AML-193 (cell line): ENCODE results near the gene CDH13.

Experiments
- DNase-seq, 2 experiments: peaks; one replicate each; lab custom pipeline; 2025; lab: John Stamatoyannopoulos, UW

CDH13 gene

GRCh38 chr16:82788919-82789318 lies 162.2 kb downstream of the CDH13 start:
- no peak for DNase-seq

DNA sequence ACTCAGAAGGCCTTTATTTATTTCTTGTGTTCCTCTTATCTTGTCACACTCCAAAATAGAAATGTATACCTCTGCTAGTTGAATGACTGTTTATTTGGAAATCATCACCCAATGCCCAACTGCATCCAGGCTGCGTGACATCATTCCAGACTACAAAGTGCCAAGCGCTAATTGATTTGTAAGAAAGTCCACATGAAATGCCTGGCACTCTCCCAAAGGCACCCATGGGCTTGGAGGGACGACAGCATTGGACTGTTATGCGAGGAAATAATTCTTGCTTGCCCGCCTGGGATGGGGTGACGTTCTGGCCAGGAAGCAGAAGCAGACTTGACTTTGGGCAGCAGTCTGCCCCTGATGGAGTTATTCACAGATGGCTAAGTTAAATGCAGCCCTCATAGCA lies 165.9 kb downstream of the CDH13 start:
- DNase-seq, result no peak

DNA sequence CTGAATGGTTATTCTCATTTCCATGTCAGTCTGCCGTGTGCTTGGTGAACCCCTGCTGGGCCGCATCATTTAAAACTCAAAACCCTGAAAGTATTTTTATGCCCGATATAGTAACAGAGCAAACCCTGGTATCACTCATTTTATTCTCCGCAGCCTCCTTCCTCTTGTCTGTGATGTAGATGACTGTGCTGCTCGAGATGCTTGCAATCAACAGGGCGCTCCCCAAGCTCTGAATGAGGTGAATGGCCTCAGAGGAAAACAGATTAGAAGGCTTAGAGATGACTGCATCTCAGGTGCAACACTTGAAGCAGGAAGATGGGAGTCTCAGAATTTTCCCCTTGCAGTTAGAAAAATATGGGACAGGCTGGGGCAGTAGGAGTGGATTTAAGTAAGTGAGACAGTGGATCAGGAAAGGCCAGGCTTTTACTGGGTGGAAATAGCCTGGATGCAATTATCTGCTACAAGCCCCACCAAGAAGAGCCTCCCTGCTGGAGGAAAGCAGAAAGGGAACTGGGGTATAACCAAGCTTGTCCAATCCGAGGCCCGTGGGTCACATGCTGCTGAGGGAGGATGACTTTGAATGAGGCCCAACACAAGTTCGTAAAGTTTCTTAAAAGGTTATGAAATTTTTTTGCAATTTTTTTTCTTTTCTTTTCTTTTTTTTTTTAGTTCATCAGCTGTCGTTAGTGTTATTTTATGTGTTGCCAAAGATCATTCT lies 166.9 kb downstream of the CDH13 start:
- no peak for DNase-seq

GRCh38 chr16:82796047-82796446 lies 169.3 kb downstream of the CDH13 start:
- no peak for DNase-seq

DNA sequence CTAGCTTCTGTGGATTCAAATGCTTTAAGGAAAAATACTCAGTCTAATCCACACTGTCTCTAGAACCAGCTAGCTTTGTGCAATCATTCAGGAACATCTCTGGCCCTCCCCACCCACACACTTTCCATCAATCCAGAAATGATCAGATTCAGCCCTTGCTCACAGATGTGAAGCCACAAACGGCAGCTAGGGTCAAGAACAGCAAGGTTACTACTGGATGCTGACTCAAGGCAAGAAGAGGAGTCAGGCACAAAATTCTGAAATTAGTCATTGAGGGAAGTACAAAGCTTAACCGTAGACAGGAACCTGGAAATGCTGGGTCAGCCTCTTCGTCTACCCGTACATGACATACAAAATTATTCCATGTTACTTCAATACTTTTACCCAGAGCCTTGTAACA lies 174.6 kb downstream of the CDH13 start:
- no peak for DNase-seq

- DNase-seq, result no peak
Measured at GRCh38 chr16:82805866-82806265, 179.1 kb downstream of the CDH13 start.

DNA sequence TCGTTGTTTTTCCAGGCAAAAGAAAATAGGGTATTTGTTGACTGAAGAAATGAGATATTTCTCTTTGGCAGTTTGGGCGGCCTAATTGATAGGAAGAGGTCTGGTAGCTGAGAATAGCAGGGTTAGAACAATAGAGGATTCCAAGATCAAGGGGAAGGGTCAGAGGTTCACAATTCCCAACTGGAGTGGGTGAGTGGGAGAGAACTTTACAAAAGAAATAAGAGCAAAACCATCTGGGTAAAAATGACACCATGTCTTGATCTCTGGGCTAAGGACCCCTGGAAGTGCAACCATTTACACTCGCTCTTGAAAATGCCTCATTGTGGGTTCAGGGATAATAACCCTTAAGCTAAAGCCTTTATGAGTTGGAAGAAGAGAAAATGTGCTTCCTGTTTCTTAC lies 180.5 kb downstream of the CDH13 start:
- no peak for DNase-seq

DNA sequence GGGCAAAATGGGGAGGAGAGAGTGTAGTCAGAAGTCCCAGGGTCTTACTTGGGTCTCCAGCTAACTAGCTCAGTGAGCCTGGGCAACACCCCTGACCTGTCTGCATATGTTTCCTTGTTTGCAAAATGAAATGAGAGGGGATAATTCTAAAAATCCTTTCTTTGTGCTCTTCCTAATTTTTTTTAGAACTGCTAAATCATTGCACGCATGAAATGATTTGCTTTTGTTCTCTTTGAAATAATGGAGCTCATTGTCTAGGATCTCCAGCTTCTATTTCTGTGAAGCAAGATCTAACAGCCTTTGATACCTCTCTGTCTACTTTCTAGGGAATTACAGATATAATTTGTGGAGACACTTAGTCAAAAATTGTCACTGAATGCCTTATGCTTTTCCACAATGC lies 181.3 kb downstream of the CDH13 start:
- DNase-seq, result no peak

DNA sequence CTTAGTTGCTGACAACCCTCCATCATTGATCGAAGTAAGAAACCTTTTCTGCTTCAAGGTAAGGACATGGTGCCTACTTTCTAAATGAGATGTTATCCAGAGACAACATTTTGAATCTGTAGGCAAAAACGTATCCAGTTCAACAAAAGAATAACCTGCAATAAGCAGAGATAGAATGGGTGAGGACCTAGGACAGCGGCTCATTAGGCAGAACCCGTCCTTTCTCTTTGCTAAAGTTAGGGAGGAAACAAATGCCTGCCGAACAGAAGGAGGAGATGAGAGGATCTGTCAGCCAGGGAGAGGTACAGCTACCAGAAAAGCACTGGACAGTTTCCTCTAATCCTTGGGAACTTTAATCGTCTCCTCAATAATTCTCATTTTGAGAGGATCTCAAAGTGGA lies 183.3 kb downstream of the CDH13 start:
- DNase-seq, result no peak

- DNase-seq, result no peak
Measured at GRCh38 chr16:82814059-82814458, 187.3 kb downstream of the CDH13 start.

- DNase-seq, result no peak
Measured at GRCh38 chr16:82819286-82819685, 192.5 kb downstream of the CDH13 start.

GRCh38 chr16:82820855-82821254 lies 194.1 kb downstream of the CDH13 start:
- no peak for DNase-seq

GRCh38 chr16:82824408-82824807 lies 197.6 kb downstream of the CDH13 start:
- no peak for DNase-seq

DNA sequence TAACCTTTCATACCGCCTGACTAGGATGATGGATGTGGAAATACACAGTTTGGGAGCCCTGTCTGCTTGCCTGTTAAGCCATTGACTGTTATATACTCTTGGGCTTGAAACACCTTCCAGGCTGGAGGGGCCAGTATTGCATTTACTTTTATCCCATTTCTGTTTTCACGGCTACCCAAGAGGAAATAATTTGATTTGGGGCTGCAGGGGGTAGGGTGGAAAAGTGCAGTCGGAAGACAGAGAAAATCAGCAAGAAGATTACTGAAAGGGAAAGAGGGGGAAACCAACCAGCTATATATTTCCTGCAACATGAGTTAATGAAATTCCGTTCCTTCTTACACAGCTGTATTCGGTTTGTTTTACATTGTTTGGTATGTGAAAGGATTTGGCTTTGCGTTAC lies 202.5 kb downstream of the CDH13 start:
- no peak for DNase-seq

GRCh38 chr16:82830944-82831343 lies 204.2 kb downstream of the CDH13 start:
- no peak for DNase-seq

- DNase-seq, result no peak
Measured at GRCh38 chr16:82832821-82833220, 206.1 kb downstream of the CDH13 start.

DNA sequence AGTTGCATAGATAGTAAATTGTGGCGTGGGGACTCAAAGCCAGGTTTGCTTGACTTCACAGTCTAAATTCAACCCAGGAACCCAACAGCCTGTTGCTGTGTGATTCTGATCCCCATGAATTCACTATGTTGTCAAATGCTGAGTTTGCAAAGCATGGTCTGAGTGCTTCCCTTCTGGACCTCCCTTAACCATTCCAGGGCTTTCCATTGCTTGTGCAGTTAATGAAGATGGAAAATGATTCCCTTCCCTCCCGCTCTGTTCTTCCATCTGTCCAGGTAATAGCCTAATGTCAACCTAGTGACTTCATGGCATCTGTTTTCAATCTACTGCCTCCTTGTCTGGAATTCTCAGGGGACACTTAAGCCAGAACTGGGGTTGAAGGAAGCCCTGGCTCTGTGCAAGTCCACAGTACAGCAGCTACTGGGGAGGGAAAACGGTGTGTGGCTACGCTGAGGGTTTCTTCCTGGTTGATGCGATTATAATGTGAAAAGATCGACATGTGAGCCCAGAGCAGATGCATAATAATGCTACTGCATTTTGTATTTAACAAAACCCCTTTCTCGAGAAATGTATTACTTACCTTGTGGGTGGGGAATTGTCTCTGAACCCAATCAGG lies 206.7 kb downstream of the CDH13 start:
- DNase-seq, result no peak

- no peak for DNase-seq
Measured at GRCh38 chr16:82834151-82834815, 207.5 kb downstream of the CDH13 start.

DNA sequence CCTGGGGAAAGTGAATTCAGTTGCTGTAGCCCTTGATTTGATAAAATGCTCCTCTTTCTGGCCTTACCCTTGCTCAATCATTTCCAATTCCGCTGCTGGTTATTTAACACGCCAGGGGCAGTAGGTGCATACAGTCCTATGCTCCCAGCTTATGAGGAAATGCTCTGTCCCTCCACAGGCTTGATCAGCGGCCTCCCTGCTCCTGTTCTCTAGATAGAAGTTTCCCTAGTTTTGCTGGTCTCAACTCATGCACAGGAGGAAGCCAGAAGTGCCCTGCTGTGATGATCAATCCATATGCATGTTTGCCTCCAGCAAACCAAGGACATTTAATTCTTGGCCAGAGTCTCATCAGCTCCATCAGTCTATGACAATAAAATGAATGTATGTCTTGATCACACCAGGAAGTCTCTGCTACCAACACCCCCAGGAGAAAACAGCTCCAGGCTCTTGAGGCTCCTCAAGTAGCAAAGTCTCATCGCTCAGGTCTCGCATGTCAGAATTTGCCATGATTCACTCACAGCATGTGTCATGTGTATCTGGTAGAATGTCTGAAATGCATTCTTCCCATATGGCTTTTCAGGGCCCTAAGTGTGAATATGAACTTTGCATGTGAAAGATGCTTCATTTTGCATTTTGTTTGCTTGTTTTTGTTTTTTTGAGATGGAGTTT lies 208.9 kb downstream of the CDH13 start:
- no peak for DNase-seq

DNA sequence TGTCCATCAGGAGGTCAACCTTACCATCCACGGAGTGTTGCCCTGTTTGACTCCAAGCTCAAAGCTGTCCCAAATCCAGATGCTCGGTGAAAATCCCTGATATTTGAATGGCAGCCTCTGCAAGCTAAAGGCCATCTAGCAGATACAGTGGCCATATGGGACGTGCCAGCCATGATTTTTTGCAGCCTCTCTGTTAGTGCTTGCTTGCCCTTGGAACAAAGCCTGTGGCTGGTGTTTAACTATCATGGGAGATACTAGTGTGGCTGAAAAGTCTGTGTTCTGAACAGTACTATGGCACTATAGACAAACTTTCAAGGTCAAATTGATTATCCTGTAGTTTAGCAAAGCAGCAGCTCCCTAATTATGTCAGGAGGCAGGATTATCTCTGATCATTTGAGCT lies 214.3 kb downstream of the CDH13 start:
- DNase-seq, result no peak

GRCh38 chr16:82843606-82844271 lies 217.0 kb downstream of the CDH13 start:
- DNase-seq, result no peak

GRCh38 chr16:82845116-82845515 lies 218.3 kb downstream of the CDH13 start:
- no peak for DNase-seq
